Astrocyte (in vitro differentiated cells and primary cell): ENCODE data around the gene ATG3. TPM values are rescaled to one million over a fixed set of nuclear protein-coding genes. Genes with fewer than 3 reads are reported as not detected.

ENCODE experiments used
- DNase-seq: peaks from one replicate; pipeline ENCODE4 v3.0.0-alpha.2; 2010; ENCODE audit warnings: low read depth
- FAIRE-seq: peaks from 2 replicates; lab custom pipeline; 2011; peaks lifted over from hg19 to GRCh38; lab: Jason Lieb, UNC
- H2AFZ ChIP-seq: 2 replicates; pipeline ENCODE4 v1.6.0; 2012; ENCODE audit warnings: low read depth, low read length, inconsistent platforms
- H3K27ac ChIP-seq: 2 replicates; pipeline ENCODE4 v1.5.1; 2011; ENCODE audit warnings: low read depth, low read length, inconsistent platforms
- H3K27me3 ChIP-seq: 2 replicates; pipeline ENCODE4 v1.6.0; 2011; ENCODE audit warnings: low read length, inconsistent platforms; ENCODE audit not compliant: insufficient read depth
- H3K36me3 ChIP-seq: 2 replicates; pipeline ENCODE4 v1.5.1; 2011; ENCODE audit warnings: low read length, inconsistent platforms; ENCODE audit not compliant: insufficient read depth
- H3K4me1 ChIP-seq: 2 replicates; pipeline ENCODE4 v1.5.1; 2011; ENCODE audit warnings: low read length, inconsistent platforms; ENCODE audit not compliant: insufficient read depth
- H3K4me2 ChIP-seq: 2 replicates; pipeline ENCODE4 v1.6.0; 2012; ENCODE audit warnings: low read length, inconsistent platforms
- H3K4me3 ChIP-seq: 2 replicates; pipeline ENCODE4 v1.5.1; 2011; ENCODE audit warnings: low read depth, mild to moderate bottlenecking, low read length, inconsistent platforms; ENCODE audit not compliant: insufficient read depth
- H3K79me2 ChIP-seq: 2 replicates; pipeline ENCODE4 v1.6.0; 2012; ENCODE audit warnings: mild to moderate bottlenecking, low read length, inconsistent platforms; ENCODE audit not compliant: insufficient read depth
- H3K9ac ChIP-seq: 2 replicates; pipeline ENCODE4 v1.6.0; 2012; ENCODE audit warnings: mild to moderate bottlenecking, low read length, inconsistent platforms
- H3K9me3 ChIP-seq: 2 replicates; pipeline ENCODE4 v1.5.1; 2012; ENCODE audit warnings: low read depth, mild to moderate bottlenecking, low read length, inconsistent platforms; ENCODE audit not compliant: insufficient read depth
- H4K20me1 ChIP-seq: 2 replicates; pipeline ENCODE4 v1.6.0; 2012; ENCODE audit warnings: low read length, inconsistent platforms; ENCODE audit not compliant: insufficient read depth
- H3K27ac Mint-ChIP-seq: one replicate; pipeline ENCODE4 v1.8.0; 2021; ENCODE audit warnings: mild to moderate bottlenecking, mixed read lengths; ENCODE audit not compliant: unreplicated experiment
- H3K27me3 Mint-ChIP-seq: one replicate; pipeline ENCODE4 v1.8.0; 2021; ENCODE audit warnings: low read depth, mixed read lengths; ENCODE audit not compliant: unreplicated experiment
- H3K36me3 Mint-ChIP-seq: one replicate; pipeline ENCODE4 v1.8.0; 2021; ENCODE audit warnings: low read depth, mixed read lengths; ENCODE audit not compliant: unreplicated experiment
- H3K4me1 Mint-ChIP-seq: one replicate; pipeline ENCODE4 v1.8.0; 2021; ENCODE audit warnings: low read depth, mixed read lengths; ENCODE audit not compliant: unreplicated experiment
- H3K4me3 Mint-ChIP-seq: one replicate; pipeline ENCODE4 v1.8.0; 2021; ENCODE audit warnings: mild to moderate bottlenecking, moderate library complexity, mixed read lengths; ENCODE audit not compliant: unreplicated experiment
- H3K9me3 Mint-ChIP-seq: one replicate; pipeline ENCODE4 v1.8.0; 2021; ENCODE audit warnings: mild to moderate bottlenecking, mixed read lengths; ENCODE audit not compliant: unreplicated experiment
- EZH2 ChIP-seq: IDR thresholded peaks from 2 replicates; pipeline ENCODE4 v1.6.1; 2012; ENCODE audit warnings: mild to moderate bottlenecking, low read length, inconsistent platforms; ENCODE audit not compliant: insufficient read depth
- total RNA-seq: library from RNA; stranded (reverse); gene quantifications from 2 replicates; pipeline ENCODE4 v1.2.1, GENCODE V29; 2021
- TF ChIP-seq, protein P1 (sequence below): IDR thresholded peaks from 2 replicates; pipeline ENCODE4 v1.5.1; 2011; ENCODE audit warnings: low read depth, mild to moderate bottlenecking, inconsistent platforms, low read length, moderate library complexity; ENCODE audit not compliant: insufficient read depth

ATG3 gene
- total RNA-seq, 1 donor from 2014 or later: 46.2 TPM

DNA sequence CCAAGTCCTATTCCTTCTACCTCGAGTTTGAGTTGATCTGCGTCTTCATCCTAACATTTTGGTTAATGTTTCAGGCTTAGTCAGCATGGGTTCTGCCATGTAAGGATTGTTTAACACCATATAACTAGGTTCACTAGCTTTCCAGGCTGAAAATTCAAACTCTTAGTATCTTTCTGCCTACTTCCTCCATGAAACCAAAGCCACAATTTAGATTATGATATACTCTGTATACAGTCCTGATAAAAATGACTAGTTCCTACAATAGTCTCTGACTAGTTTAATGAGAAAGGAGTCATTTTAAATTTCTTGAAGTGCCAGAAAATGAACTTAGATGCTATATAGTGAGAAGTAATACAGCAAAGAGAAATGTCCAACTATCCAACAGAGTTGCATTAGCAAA, 55.9 kb downstream of the ATG3 start:
- peaks cover 2% of the 10 kb centered on the region for H3K27me3 Mint-ChIP-seq
- peaks cover 7% of the 10 kb centered on the region for H3K9me3 Mint-ChIP-seq
- Histone ChIP-seq H3K79me2 (no peaks in the 10 kb centered on the region), H3K4me1 (no peaks in the 10 kb centered on the region), H3K27ac (no peak overlapping the region), H4K20me1 (no peaks in the 10 kb centered on the region), H3K4me2 (no peak overlapping the region), H3K9me3 (no peaks in the 10 kb centered on the region), H3K9ac (no peak overlapping the region), H3K27me3 (no peaks in the 10 kb centered on the region), H3K36me3 (no peaks in the 10 kb centered on the region), H3K4me3 (no peak overlapping the region), H2AFZ (no peak overlapping the region)
- TF ChIP-seq, protein P1, sequence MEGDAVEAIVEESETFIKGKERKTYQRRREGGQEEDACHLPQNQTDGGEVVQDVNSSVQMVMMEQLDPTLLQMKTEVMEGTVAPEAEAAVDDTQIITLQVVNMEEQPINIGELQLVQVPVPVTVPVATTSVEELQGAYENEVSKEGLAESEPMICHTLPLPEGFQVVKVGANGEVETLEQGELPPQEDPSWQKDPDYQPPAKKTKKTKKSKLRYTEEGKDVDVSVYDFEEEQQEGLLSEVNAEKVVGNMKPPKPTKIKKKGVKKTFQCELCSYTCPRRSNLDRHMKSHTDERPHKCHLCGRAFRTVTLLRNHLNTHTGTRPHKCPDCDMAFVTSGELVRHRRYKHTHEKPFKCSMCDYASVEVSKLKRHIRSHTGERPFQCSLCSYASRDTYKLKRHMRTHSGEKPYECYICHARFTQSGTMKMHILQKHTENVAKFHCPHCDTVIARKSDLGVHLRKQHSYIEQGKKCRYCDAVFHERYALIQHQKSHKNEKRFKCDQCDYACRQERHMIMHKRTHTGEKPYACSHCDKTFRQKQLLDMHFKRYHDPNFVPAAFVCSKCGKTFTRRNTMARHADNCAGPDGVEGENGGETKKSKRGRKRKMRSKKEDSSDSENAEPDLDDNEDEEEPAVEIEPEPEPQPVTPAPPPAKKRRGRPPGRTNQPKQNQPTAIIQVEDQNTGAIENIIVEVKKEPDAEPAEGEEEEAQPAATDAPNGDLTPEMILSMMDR: no peak
- no peak for TF ChIP-seq EZH2
- DNase-seq (no peak), FAIRE-seq (no peak)
- H3K27ac Mint-ChIP-seq: no peak overlapping the region
- no peaks in the 10 kb centered on the region for H3K4me1 Mint-ChIP-seq
- no peak overlapping the region for H3K4me3 Mint-ChIP-seq
- H3K36me3 Mint-ChIP-seq: no peaks in the 10 kb centered on the region

DNA sequence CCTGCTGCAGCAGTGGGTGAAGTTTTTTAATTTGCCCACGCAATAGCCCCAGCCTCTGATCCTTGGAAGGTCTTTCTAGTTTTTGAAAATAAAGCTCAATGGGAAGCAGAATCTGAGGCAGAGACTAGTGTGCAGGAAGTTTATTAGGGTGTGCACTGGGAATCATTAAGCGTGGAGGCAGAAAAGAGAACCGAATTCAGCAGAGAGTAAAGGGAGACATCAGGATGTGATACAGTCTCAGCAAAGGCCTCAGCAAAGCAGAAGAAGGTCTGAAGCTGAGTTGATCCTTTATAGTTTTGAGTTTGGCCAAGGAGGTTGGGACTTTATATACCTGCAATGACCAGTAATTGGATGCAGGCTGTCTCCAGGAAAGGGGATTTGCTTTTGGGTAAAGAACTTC, 57.6 kb downstream of the ATG3 start:
- no peaks in the 10 kb centered on the region for H3K9me3 ChIP-seq

More for the DNA sequence above, 57.6 kb downstream of the ATG3 start:
- Mint-ChIP-seq H3K36me3 (no peaks in the 10 kb centered on the region), H3K4me3 (no peak overlapping the region), H3K27ac (no peak overlapping the region), H3K27me3 (peaks cover 2% of the 10 kb centered on the region), H3K9me3 (peaks cover 7% of the 10 kb centered on the region), H3K4me1 (no peaks in the 10 kb centered on the region)
- no peak overlapping the region for H3K9ac ChIP-seq
- H2AFZ ChIP-seq: no peak overlapping the region
- no peak for TF ChIP-seq EZH2
- TF ChIP-seq, protein P1: no peak
- H3K79me2 ChIP-seq: no peaks in the 10 kb centered on the region
- H3K4me1 ChIP-seq: no peaks in the 10 kb centered on the region
- no peaks in the 10 kb centered on the region for H3K27me3 ChIP-seq
- H3K27ac ChIP-seq: no peak overlapping the region
- no peak overlapping the region for H3K4me2 ChIP-seq
- DNase-seq (no peak), FAIRE-seq (no peak)
- H4K20me1 ChIP-seq: no peaks in the 10 kb centered on the region
- H3K36me3 ChIP-seq: no peaks in the 10 kb centered on the region
- H3K4me3 ChIP-seq: no peak overlapping the region
